T-helper 1 cell treated with Interleukin-12 subunit alpha and Interleukin-12 subunit beta and Interleukin-4 antibody, amounts not matched to agents 30 μg/mL and 1 μg/mL, for 36 hours (primary cell): ENCODE results near the gene TIAM1.

Experiments
- H3K27ac Mint-ChIP-seq: one replicate; pipeline ENCODE4 v1.8.0; 2021; ENCODE audit warnings: mild to moderate bottlenecking, mixed read lengths
- H3K27me3 Mint-ChIP-seq: one replicate; pipeline ENCODE4 v1.8.0; 2021; ENCODE audit warnings: low read depth, mixed read lengths
- H3K36me3 Mint-ChIP-seq: one replicate; pipeline ENCODE4 v1.8.0; 2021; ENCODE audit warnings: low read depth, mixed read lengths
- H3K4me1 Mint-ChIP-seq: one replicate; pipeline ENCODE4 v1.8.0; 2021; ENCODE audit warnings: low read depth, mixed read lengths
- H3K4me3 Mint-ChIP-seq: one replicate; pipeline ENCODE4 v1.8.0; 2021; ENCODE audit warnings: mild to moderate bottlenecking, moderate library complexity, mixed read lengths
- H3K9me3 Mint-ChIP-seq: one replicate; pipeline ENCODE4 v1.8.0; 2021; ENCODE audit warnings: mixed read lengths

Gene TIAM1

GRCh38 chr21:31117128-31117916 lies 226.7 kb downstream of the TIAM1 start:
- peak overlapping the region; percentile 69 for H3K27ac Mint-ChIP-seq
- H3K4me3 Mint-ChIP-seq, result peak overlapping the region; percentile 30
- no peaks in the 10 kb centered on the region for H3K9me3 Mint-ChIP-seq

DNA sequence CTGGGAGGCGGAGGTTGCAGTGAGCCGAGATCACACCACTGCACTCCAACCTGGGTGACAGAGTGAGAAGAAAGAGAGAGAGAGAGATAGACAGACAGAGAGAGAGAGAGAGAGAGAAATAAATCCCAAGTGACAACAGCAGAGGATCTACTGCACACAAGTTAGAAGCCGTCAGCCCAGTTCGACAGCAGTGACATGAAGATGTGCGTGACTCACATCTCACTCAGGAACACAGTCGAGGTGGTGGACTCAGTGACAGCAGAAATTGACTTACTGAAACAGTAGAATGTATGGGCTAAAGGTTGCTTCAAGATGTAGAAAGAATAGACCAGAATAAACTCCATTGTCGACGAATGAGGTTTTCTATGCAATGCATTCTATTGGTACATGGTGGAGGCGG lies 228.8 kb downstream of the TIAM1 start:
- Mint-ChIP-seq H3K36me3 (peaks cover 26% of the 10 kb centered on the region), H3K4me1 (peaks cover 20% of the 10 kb centered on the region), H3K27ac (no peak overlapping the region), H3K4me3 (no peak overlapping the region), H3K27me3 (no peaks in the 10 kb centered on the region), H3K9me3 (no peaks in the 10 kb centered on the region)

More at GRCh38 chr21:31117128-31117916, 226.7 kb downstream of the TIAM1 start:
- Mint-ChIP-seq H3K36me3 (peaks cover 46% of the 10 kb centered on the region), H3K27me3 (no peaks in the 10 kb centered on the region), H3K4me1 (peaks cover 24% of the 10 kb centered on the region)

GRCh38 chr21:31111093-31111492 lies 233.0 kb downstream of the TIAM1 start:
- Mint-ChIP-seq H3K36me3 (peaks cover 13% of the 10 kb centered on the region), H3K27me3 (no peaks in the 10 kb centered on the region), H3K27ac (no peak overlapping the region), H3K9me3 (peaks cover 2% of the 10 kb centered on the region), H3K4me3 (no peak overlapping the region), H3K4me1 (peaks cover 14% of the 10 kb centered on the region)

DNA sequence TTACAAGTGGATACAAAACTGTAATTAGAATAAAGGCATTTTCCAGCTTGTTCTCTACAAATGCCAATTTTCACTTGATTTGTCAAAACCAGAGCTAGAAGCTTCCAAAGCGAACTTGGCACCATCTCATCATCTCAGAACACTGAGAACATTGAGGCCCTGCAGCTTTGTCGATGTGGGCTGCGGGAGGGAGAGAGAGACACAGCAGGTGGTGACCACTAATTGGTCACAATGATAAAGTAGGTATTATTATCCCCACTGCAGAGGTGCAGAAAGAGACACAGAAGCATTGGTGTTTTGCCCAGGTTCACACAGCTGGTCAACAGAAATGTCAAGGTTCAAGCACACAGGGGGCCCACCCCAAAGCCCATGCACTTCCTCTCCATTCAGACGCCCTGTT lies 233.6 kb downstream of the TIAM1 start:
- Mint-ChIP-seq H3K36me3 (peaks cover 15% of the 10 kb centered on the region), H3K9me3 (peaks cover 5% of the 10 kb centered on the region), H3K27ac (no peak overlapping the region), H3K4me1 (peaks cover 15% of the 10 kb centered on the region), H3K27me3 (no peaks in the 10 kb centered on the region), H3K4me3 (no peak overlapping the region)

GRCh38 chr21:31107871-31108270 lies 236.2 kb downstream of the TIAM1 start:
- Mint-ChIP-seq H3K27ac (no peak overlapping the region), H3K4me1 (peaks cover 38% of the 10 kb centered on the region), H3K4me3 (no peak overlapping the region), H3K27me3 (no peaks in the 10 kb centered on the region), H3K9me3 (peaks cover 9% of the 10 kb centered on the region), H3K36me3 (peaks cover 32% of the 10 kb centered on the region)

GRCh38 chr21:31107176-31107785 lies 236.8 kb downstream of the TIAM1 start:
- H3K27ac Mint-ChIP-seq, result no peak overlapping the region
- H3K36me3 Mint-ChIP-seq, result peaks cover 34% of the 10 kb centered on the region
- H3K4me1 Mint-ChIP-seq, result peaks cover 43% of the 10 kb centered on the region
- H3K4me3 Mint-ChIP-seq, result no peak overlapping the region
- H3K9me3 Mint-ChIP-seq, result peaks cover 9% of the 10 kb centered on the region
- H3K27me3 Mint-ChIP-seq, result no peaks in the 10 kb centered on the region

DNA sequence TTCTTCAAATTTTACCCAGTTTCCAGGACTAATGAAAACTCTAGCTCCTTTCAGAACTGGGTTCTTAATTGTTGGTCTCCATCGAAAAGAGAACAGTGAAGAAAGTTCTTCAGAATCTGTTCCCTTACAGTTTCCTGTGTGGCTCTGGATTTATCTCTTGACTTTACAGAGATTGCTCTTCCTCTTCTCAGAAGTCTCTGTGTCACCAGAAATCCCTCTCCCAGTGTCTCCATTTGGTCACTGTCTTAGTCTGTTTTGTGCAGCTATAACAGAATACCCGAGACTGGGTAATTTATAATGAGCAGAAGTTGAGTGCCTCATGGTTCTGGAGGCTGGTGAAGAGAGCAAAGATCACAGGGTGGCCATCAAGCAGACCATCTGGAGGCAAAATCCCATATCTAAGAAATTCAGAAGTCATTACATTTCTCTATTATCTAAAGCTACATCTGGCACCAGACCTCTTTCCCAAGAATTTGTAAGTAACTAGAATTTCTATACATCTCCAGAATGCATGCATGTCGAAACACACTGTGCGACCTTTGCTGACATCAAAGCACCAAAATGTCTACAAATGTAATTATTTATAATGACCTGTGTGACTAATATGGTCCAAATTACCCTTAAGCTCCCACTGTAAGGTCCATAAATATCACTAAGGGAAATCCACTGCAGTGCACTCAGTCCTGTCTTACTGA lies 240.3 kb downstream of the TIAM1 start:
- Mint-ChIP-seq H3K4me3 (no peak overlapping the region), H3K36me3 (peaks cover 34% of the 10 kb centered on the region), H3K27ac (peak overlapping the region; percentile 12), H3K4me1 (peaks cover 45% of the 10 kb centered on the region), H3K9me3 (peaks cover 9% of the 10 kb centered on the region), H3K27me3 (peaks cover under 1% of the 10 kb centered on the region)

GRCh38 chr21:31103163-31103562 lies 240.9 kb downstream of the TIAM1 start:
- Mint-ChIP-seq H3K9me3 (peaks cover 9% of the 10 kb centered on the region), H3K4me3 (no peak overlapping the region), H3K36me3 (peaks cover 34% of the 10 kb centered on the region), H3K27ac (peak overlapping the region; percentile 12), H3K4me1 (peaks cover 48% of the 10 kb centered on the region), H3K27me3 (peaks cover 3% of the 10 kb centered on the region)

GRCh38 chr21:31099122-31099521 lies 244.9 kb downstream of the TIAM1 start:
- Mint-ChIP-seq H3K4me3 (peak overlapping the region; percentile 30), H3K27ac (no peak overlapping the region), H3K4me1 (peaks cover 31% of the 10 kb centered on the region), H3K36me3 (peaks cover 7% of the 10 kb centered on the region), H3K27me3 (peaks cover 14% of the 10 kb centered on the region), H3K9me3 (peaks cover 6% of the 10 kb centered on the region)

DNA sequence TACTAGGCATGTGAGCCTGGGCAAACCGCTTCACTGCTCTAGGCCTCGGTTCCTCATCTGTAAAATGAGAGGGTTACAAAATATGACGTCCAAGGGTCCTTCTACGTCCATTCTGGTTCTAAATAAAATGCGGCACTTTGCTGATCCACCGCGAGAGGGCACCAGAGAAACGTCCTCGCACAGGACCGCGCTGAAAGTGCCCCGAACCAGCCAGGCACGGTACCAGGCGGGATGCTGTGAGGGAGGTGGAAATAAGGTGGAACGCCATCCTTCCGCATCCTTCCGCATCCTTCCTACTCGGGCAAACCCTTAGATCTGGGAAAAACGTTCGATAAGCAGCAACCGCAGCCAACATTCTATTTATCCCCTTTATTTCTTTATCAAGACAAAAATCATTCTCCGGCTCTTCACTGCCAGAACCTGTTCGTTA lies 245.5 kb downstream of the TIAM1 start:
- Mint-ChIP-seq H3K27ac (no peak overlapping the region), H3K36me3 (peaks cover 7% of the 10 kb centered on the region), H3K4me3 (peak overlapping the region; percentile 41), H3K27me3 (peaks cover 17% of the 10 kb centered on the region), H3K9me3 (peaks cover 6% of the 10 kb centered on the region), H3K4me1 (peaks cover 26% of the 10 kb centered on the region)

DNA sequence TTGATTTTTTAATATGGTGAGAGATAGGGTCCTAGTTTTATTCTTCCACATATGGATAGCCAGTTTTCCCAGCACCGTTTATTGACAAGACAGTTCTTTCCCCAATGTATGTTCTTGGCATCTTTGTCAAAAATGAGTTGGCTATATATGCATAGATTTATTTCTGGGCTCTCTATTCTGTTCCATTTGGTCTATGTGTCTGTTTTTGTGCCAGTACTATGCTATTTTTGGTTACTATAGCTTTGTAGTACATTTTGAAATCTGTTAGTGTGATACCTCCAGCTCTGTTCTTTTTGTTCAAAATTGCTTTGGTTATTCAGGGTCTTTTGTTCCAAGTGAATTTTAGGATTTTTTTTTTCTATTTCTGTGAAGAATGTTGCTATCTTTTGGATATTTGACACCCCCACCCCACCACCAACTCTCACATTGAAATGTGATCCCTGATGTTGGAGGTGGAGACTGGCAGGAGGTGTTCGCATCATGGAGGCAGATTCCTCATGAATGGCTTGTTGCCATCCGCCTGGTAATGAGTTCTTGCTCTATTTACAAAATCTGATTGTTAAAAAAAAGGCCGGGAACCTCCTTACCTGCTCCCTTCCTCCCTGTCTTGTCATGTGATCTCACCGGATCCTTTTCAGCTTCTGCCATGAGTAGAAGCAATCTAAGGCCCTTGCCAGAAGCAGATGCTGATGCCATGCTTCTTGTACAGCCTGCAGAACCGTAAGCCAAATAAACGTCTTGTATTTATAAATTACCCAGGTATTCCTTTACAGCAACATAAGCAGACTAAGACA lies 251.0 kb downstream of the TIAM1 start:
- Mint-ChIP-seq H3K4me1 (no peaks in the 10 kb centered on the region), H3K36me3 (no peaks in the 10 kb centered on the region), H3K9me3 (peaks cover 6% of the 10 kb centered on the region), H3K4me3 (no peak overlapping the region), H3K27me3 (peaks cover 44% of the 10 kb centered on the region), H3K27ac (no peak overlapping the region)

GRCh38 chr21:31090376-31090775 lies 253.7 kb downstream of the TIAM1 start:
- H3K9me3 Mint-ChIP-seq, result peaks cover 6% of the 10 kb centered on the region
- H3K4me3 Mint-ChIP-seq, result no peak overlapping the region
- peaks cover 9% of the 10 kb centered on the region for H3K4me1 Mint-ChIP-seq
- no peak overlapping the region for H3K27ac Mint-ChIP-seq
- H3K27me3 Mint-ChIP-seq, result peaks cover 40% of the 10 kb centered on the region
- no peaks in the 10 kb centered on the region for H3K36me3 Mint-ChIP-seq

DNA sequence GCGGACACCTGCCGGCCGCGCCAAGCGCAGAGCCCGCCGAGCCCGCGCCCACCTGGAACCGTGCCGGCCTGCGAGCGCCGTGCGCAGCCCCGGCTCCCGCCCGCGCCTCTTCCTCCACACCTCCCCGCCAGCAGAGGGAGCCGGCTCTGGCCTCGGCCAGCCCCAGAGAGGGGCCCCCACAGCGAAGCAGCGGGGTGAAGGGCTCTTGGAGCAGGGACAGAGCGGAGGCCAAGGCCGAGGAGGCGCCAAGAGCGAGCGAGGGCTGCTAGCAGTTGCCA lies 255.6 kb downstream of the TIAM1 start:
- Mint-ChIP-seq H3K4me1 (peaks cover 9% of the 10 kb centered on the region), H3K9me3 (no peaks in the 10 kb centered on the region), H3K27ac (no peak overlapping the region), H3K4me3 (no peak overlapping the region), H3K36me3 (no peaks in the 10 kb centered on the region), H3K27me3 (peaks cover 28% of the 10 kb centered on the region)

- Mint-ChIP-seq H3K4me3 (no peak overlapping the region), H3K27me3 (peaks cover 23% of the 10 kb centered on the region), H3K9me3 (no peaks in the 10 kb centered on the region), H3K36me3 (no peaks in the 10 kb centered on the region), H3K4me1 (peaks cover 9% of the 10 kb centered on the region), H3K27ac (no peak overlapping the region)
Measured at GRCh38 chr21:31087639-31088473, 256.2 kb downstream of the TIAM1 start.
